Measurements from ENCODE around the gene PRR9.

PRR9 gene

GRCh38 chr1:153245466-153245865 lies 28.1 kb downstream of the PRR9 start:
- POLR2A ChIA-PET, result no interaction called here
- H3K27ac ChIP-seq (ENCODE audit: extremely low read depth, low read depth, low read length), result no peak overlapping the region
- H3K36me3 ChIP-seq (ENCODE audit: control insufficient read depth in 2 of 2, insufficient read depth in 1 of 2, low read length in 2 of 2), result no peaks in the 10 kb centered on the region

GRCh38 chr1:153246018-153246417 lies 28.6 kb downstream of the PRR9 start:
- CTCF ChIA-PET, result no interaction called here
- H3K4me1 ChIP-seq (ENCODE audit: control insufficient read depth, insufficient read depth, low read length), result no peaks in the 10 kb centered on the region
- POLR2A ChIA-PET, result no interaction called here
- no peak overlapping the region for H3K4me3 ChIP-seq (ENCODE audit: low read depth, low read length)
- no peak overlapping the region for H3K27ac ChIP-seq (ENCODE audit: extremely low read depth, low read depth, low read length)
- H3K36me3 ChIP-seq (ENCODE audit: control insufficient read depth in 2 of 2, insufficient read depth in 1 of 2, low read length in 2 of 2), result no peaks in the 10 kb centered on the region
- no peaks in the 10 kb centered on the region for H3K9me3 ChIP-seq (ENCODE audit: control insufficient read depth, insufficient read depth, low read depth, low read length)
- TF ChIP-seq GLI4 (tag by site-specific recombination; IDR thresholded peaks at IDR 0.05) (no peak), ZBTB17 (tag by site-specific recombination; IDR thresholded peaks at IDR 0.05) (no peak), ZNF2 (tag by site-specific recombination; IDR thresholded peaks at IDR 0.05) (no peak), ZNF132 (tag by site-specific recombination; IDR thresholded peaks at IDR 0.05; ENCODE audit: borderline replicate concordance) (no peak), ZNF830 (tag by site-specific recombination; IDR thresholded peaks at IDR 0.05; ENCODE audit: low read depth) (no peak), ZBTB49 (tag by site-specific recombination; IDR thresholded peaks at IDR 0.05; ENCODE audit: low read depth) (no peak), KLF8 (tag by site-specific recombination; IDR thresholded peaks at IDR 0.05) (no peak), ZNF24 (tag by site-specific recombination; IDR thresholded peaks at IDR 0.05) (no peak)

More at GRCh38 chr1:153245466-153245865, 28.1 kb downstream of the PRR9 start:
- Histone ChIP-seq H3K4me1 (ENCODE audit: control insufficient read depth, insufficient read depth, low read length) (no peaks in the 10 kb centered on the region), H3K4me3 (ENCODE audit: low read depth, low read length) (no peak overlapping the region), H3K9me3 (ENCODE audit: control insufficient read depth, insufficient read depth, low read depth, low read length) (no peaks in the 10 kb centered on the region)
- no peak for TF ChIP-seq ZNF776 (tag by site-specific recombination; IDR thresholded peaks at IDR 0.05; ENCODE audit: borderline replicate concordance)
- no peak for TF ChIP-seq MZF1 (tag by site-specific recombination; IDR thresholded peaks at IDR 0.05; ENCODE audit: borderline replicate concordance)
- no peak for TF ChIP-seq ZNF677 (tag by site-specific recombination; IDR thresholded peaks at IDR 0.05)
- no peak for TF ChIP-seq ZNF707 (tag by site-specific recombination; IDR thresholded peaks at IDR 0.05)
- TF ChIP-seq PRDM6 (tag by site-specific recombination; IDR thresholded peaks at IDR 0.05), result no peak
- no peak for TF ChIP-seq ZSCAN18 (tag by site-specific recombination; IDR thresholded peaks at IDR 0.05)
- no peak for TF ChIP-seq ZNF610 (tag by site-specific recombination; IDR thresholded peaks at IDR 0.05; ENCODE audit: borderline replicate concordance)
- TF ChIP-seq ZNF202 (tag by site-specific recombination; IDR thresholded peaks at IDR 0.05; ENCODE audit: borderline replicate concordance), result no peak
- no peak for TF ChIP-seq ZNF473 (tag by site-specific recombination; IDR thresholded peaks at IDR 0.05)
- TF ChIP-seq KLF8 (tag by site-specific recombination; IDR thresholded peaks at IDR 0.05), result no peak
- no peak for TF ChIP-seq ZBTB26 (tag by site-specific recombination; optimal IDR thresholded peaks at IDR 0.05)
- TF ChIP-seq ZNF791 (tag by site-specific recombination; IDR thresholded peaks at IDR 0.05), result no peak
- TF ChIP-seq ZNF274 (IDR thresholded peaks at IDR 0.05; ENCODE audit: low read length), result no peak
- no peak for TF ChIP-seq ZNF274 (tag by site-specific recombination; IDR thresholded peaks at IDR 0.05; ENCODE audit: borderline replicate concordance)
- TF ChIP-seq TCF7L2 (IDR thresholded peaks at IDR 0.05; ENCODE audit: borderline replicate concordance, low read depth, low read length), result no peak
- no peak for TF ChIP-seq ZBTB49 (tag by site-specific recombination; IDR thresholded peaks at IDR 0.05; ENCODE audit: low read depth)
- TF ChIP-seq ZNF777 (tag by site-specific recombination; IDR thresholded peaks at IDR 0.05; ENCODE audit: borderline replicate concordance), result no peak
- TF ChIP-seq ZNF549 (tag by site-specific recombination; IDR thresholded peaks at IDR 0.05), result no peak
- TF ChIP-seq ZBTB21 (tag by site-specific recombination; IDR thresholded peaks at IDR 0.05), result no peak
- CTCF ChIA-PET, result interaction anchor here (0.8 kb wide), 1 partner anchor 17 kb away, joined by 4 read pairs; no protein-coding TSS in a partner anchor

Measured in HEK293 (cell line).